WTC11 (cell line): Measurements from ENCODE around the gene ODAD3. TPM values are rescaled to one million over a fixed set of nuclear protein-coding genes. Genes with fewer than 3 reads are reported as not detected.
A peak's percentile ranks its signal among the peaks of the same experiment; 100 is the strongest.

Source experiments
- ATAC-seq: fragments of 200-7000 bp; cut with Tn5 transposase; 2 replicates; pipeline ENCODE4 v1.10.0; 2021; ENCODE audit warnings: mild to moderate bottlenecking, moderate library complexity
- CTCF ChIA-PET: fragments of 300-600 bp; sonication (Branson Sonifier 250); formaldehyde crosslinking; loops from one replicate; lab custom pipeline; 2021; ENCODE audit warnings: antibody characterized with exemption; lab: Charles Lee
- POLR2A ChIA-PET: fragments of 350-600 bp; sonication (Branson Sonifier 250); formaldehyde crosslinking; loops from one replicate; lab custom pipeline; 2021; ENCODE audit warnings: antibody characterized with exemption; lab: Charles Lee
- DNase-seq: peaks from one replicate; pipeline ENCODE4 v3.0.0; 2021; ENCODE audit warnings: low spot score
- H3K27ac Mint-ChIP-seq: 2 replicates; pipeline ENCODE4 v1.8.0; 2021; ENCODE audit warnings: mixed read lengths
- H3K27me3 Mint-ChIP-seq: 2 replicates; pipeline ENCODE4 v1.8.0; 2021; ENCODE audit warnings: low read depth, mild to moderate bottlenecking, moderate library complexity, mixed read lengths
- H3K36me3 Mint-ChIP-seq: 2 replicates; pipeline ENCODE4 v1.8.0; 2021; ENCODE audit warnings: mixed read lengths
- H3K4me1 Mint-ChIP-seq: 2 replicates; pipeline ENCODE4 v1.8.0; 2022; ENCODE audit warnings: mixed read lengths
- H3K4me3 Mint-ChIP-seq: 2 replicates; pipeline ENCODE4 v1.8.0; 2021; ENCODE audit warnings: mild to moderate bottlenecking, moderate library complexity, mixed read lengths
- H3K9me3 Mint-ChIP-seq: 2 replicates; pipeline ENCODE4 v1.8.0; 2021; ENCODE audit warnings: mixed read lengths
- ARID4B ChIP-seq: sonication (generic); formaldehyde crosslinking; IDR thresholded peaks from 2 replicates; pipeline ENCODE4 v1.8.0; 2023; ENCODE audit warnings: missing genetic modification reagents, mild to moderate bottlenecking, borderline replicate concordance
- ATF2 ChIP-seq: sonication (generic); formaldehyde crosslinking; IDR thresholded peaks from 2 replicates; pipeline ENCODE4 v1.8.1; 2022; ENCODE audit warnings: low read depth, missing genetic modification reagents, borderline replicate concordance
- ESRRA ChIP-seq: sonication (generic); formaldehyde crosslinking; IDR thresholded peaks from 2 replicates; pipeline ENCODE4 v1.8.1; 2022; ENCODE audit warnings: mild to moderate bottlenecking, missing genetic modification reagents, borderline replicate concordance
- FOXK1 ChIP-seq: sonication (generic); formaldehyde crosslinking; IDR thresholded peaks from 2 replicates; pipeline ENCODE4 v1.8.0; 2022; ENCODE audit warnings: mild to moderate bottlenecking, moderate library complexity, missing genetic modification reagents
- GABPB1 ChIP-seq: sonication (generic); formaldehyde crosslinking; IDR thresholded peaks from 2 replicates; pipeline ENCODE4 v1.8.1; 2023; ENCODE audit warnings: mild to moderate bottlenecking, missing genetic modification reagents
- JUN ChIP-seq: sonication (generic); formaldehyde crosslinking; IDR thresholded peaks from 2 replicates; pipeline ENCODE4 v1.8.0; 2023; ENCODE audit warnings: mild to moderate bottlenecking, missing genetic modification reagents
- MAX ChIP-seq: sonication (generic); formaldehyde crosslinking; IDR thresholded peaks from 2 replicates; pipeline ENCODE4 v1.8.0; 2022; ENCODE audit warnings: mild to moderate bottlenecking, missing genetic modification reagents
- MYBL2 ChIP-seq: sonication (generic); formaldehyde crosslinking; IDR thresholded peaks from 2 replicates; pipeline ENCODE4 v1.8.1; 2023; ENCODE audit warnings: mild to moderate bottlenecking, moderate library complexity, missing genetic modification reagents
- NFYB ChIP-seq: sonication (generic); formaldehyde crosslinking; conservative IDR thresholded peaks from 2 replicates; pipeline ENCODE4 v1.8.0; 2022; ENCODE audit warnings: low read depth, missing genetic modification reagents
- NR2C2 ChIP-seq: sonication (generic); formaldehyde crosslinking; IDR thresholded peaks from 2 replicates; pipeline ENCODE4 v1.8.0; 2022; ENCODE audit warnings: mild to moderate bottlenecking, missing genetic modification reagents
- SP1 ChIP-seq: sonication (generic); formaldehyde crosslinking; conservative IDR thresholded peaks from 2 replicates; pipeline ENCODE4 v1.8.1; 2022; ENCODE audit warnings: missing genetic modification reagents
- TEAD1 ChIP-seq: sonication (generic); formaldehyde crosslinking; IDR thresholded peaks from 2 replicates; pipeline ENCODE4 v1.8.0; 2022; ENCODE audit warnings: mild to moderate bottlenecking, missing genetic modification reagents
- TP53 ChIP-seq: sonication (generic); formaldehyde crosslinking; IDR thresholded peaks from 2 replicates; pipeline ENCODE4 v1.8.1; 2023; ENCODE audit warnings: mild to moderate bottlenecking, missing genetic modification reagents
- USF2 ChIP-seq: sonication (generic); formaldehyde crosslinking; IDR thresholded peaks from 2 replicates; pipeline ENCODE4 v1.8.1; 2023; ENCODE audit warnings: mild to moderate bottlenecking, missing genetic modification reagents, moderate library complexity
- ZBTB43 ChIP-seq: sonication (generic); formaldehyde crosslinking; IDR thresholded peaks from 2 replicates; pipeline ENCODE4 v1.8.1; 2023; ENCODE audit warnings: mild to moderate bottlenecking, missing genetic modification reagents
- ZNF121 ChIP-seq: sonication (generic); formaldehyde crosslinking; IDR thresholded peaks from 2 replicates; pipeline ENCODE4 v1.8.0; 2023; ENCODE audit warnings: missing genetic modification reagents
- ZNF138 ChIP-seq: sonication (generic); formaldehyde crosslinking; conservative IDR thresholded peaks from 2 replicates; pipeline ENCODE4 v1.8.1; 2022; ENCODE audit warnings: mild to moderate bottlenecking, moderate library complexity, missing genetic modification reagents
- ZNF281 ChIP-seq: sonication (generic); formaldehyde crosslinking; IDR thresholded peaks from 2 replicates; pipeline ENCODE4 v1.8.0; 2023; ENCODE audit warnings: mild to moderate bottlenecking, missing genetic modification reagents
- total RNA-seq: library from RNA; stranded (reverse); gene quantifications from 3 replicates; pipeline ENCODE4 v1.2.3, GENCODE V29; 2021

Gene ODAD3
- total RNA-seq, 1 experiment from 2014 or later: 4.1 TPM

- POLR2A ChIA-PET: interaction anchor here (1.0 to 1.6 kb wide), 2 partner anchors 22 to 58 kb away, joined by 3 to 4 read pairs; no protein-coding TSS in a partner anchor
- TF ChIP-seq MYBL2 (0 out of 2 replicates have a peak, but pooled peaks have one; percentile 6), ZNF281 (no peak), SP1 (CRISPR knock-in tag) (no peak)
- Mint-ChIP-seq H3K9me3 (no peaks in the 10 kb centered on the region), H3K27ac (no peak overlapping the region), H3K4me1 (peaks cover 13% of the 10 kb centered on the region), H3K27me3 (peaks cover 55% of the 10 kb centered on the region), H3K36me3 (no peaks in the 10 kb centered on the region), H3K4me3 (no peak overlapping the region)
- CTCF ChIA-PET: interaction anchor here (0.6 to 3.1 kb wide), 13 partner anchors 11 to 186 kb away, joined by 3 to 36 read pairs (median 5); partner anchors contain the start of genes ODAD3 and RGL3
- ATAC-seq (no peak), DNase-seq (peak; percentile 26)
Measured at GRCh38 chr19:11479898-11480714, 45.2 kb upstream of the ODAD3 start.

GRCh38 chr19:11479090-11479897 is 44.4 kb upstream of the ODAD3 start:
- Mint-ChIP-seq H3K4me1 (peaks cover 13% of the 10 kb centered on the region), H3K36me3 (no peaks in the 10 kb centered on the region), H3K27ac (no peak overlapping the region), H3K9me3 (no peaks in the 10 kb centered on the region), H3K27me3 (peaks cover 55% of the 10 kb centered on the region), H3K4me3 (peak overlapping the region; percentile 66)
- DNase-seq (peak; percentile 93), ATAC-seq (peak; percentile 47)
- POLR2A ChIA-PET: interaction anchor here (0.6 to 1.0 kb wide), 2 partner anchors 22 to 95 kb away, joined by 3 to 5 read pairs; partner anchors contain the start of gene EPOR
- CTCF ChIA-PET: interaction anchor here (0.6 to 1.3 kb wide), 7 partner anchors 27 to 185 kb away, joined by 3 to 9 read pairs (median 5); partner anchors contain the start of genes ODAD3 and RGL3
- no peak for TF ChIP-seq ZNF138
- peak; percentile 42; the same call in 1 of the 2 replicates for TF ChIP-seq JUN (CRISPR knock-in tag)
- 0 out of 2 replicates have a peak, but pooled peaks have one; percentile 18 for TF ChIP-seq NFYB
- no peak for TF ChIP-seq TEAD1 (CRISPR knock-in tag)
- TF ChIP-seq ZNF121 (CRISPR knock-in tag): 0 out of 2 replicates have a peak, but pooled peaks have one; percentile 4
- TF ChIP-seq TP53 (CRISPR knock-in tag): no peak
- TF ChIP-seq MYBL2: peak; percentile 46; the same call in 1 of the 2 replicates
- TF ChIP-seq ZBTB43 (CRISPR knock-in tag): peak; percentile 49; the same call in 1 of the 2 replicates
- TF ChIP-seq NR2C2 (CRISPR knock-in tag): no peak
- peak; percentile 60; the same call in 1 of the 2 replicates for TF ChIP-seq FOXK1
- peak; percentile 91 for TF ChIP-seq ESRRA (CRISPR knock-in tag)
- TF ChIP-seq SP1 (CRISPR knock-in tag): peak; percentile 94
- no peak for TF ChIP-seq ATF2 (CRISPR knock-in tag)
- no peak; the same call in 1 of the 2 replicates for TF ChIP-seq MAX (CRISPR knock-in tag)
- TF ChIP-seq GABPB1: no peak
- TF ChIP-seq ARID4B (CRISPR knock-in tag): no peak
- TF ChIP-seq USF2 (CRISPR knock-in tag): peak; percentile 32; the same call in 1 of the 2 replicates
